Eye (tissue), 1 donor: Measurements from ENCODE around the gene FBXW10.
"Not testable (repeated sequence)": the region's sequence is repeated elsewhere in the genome, so short reads cannot be mapped to it uniquely, and the experiment has no call there.

ENCODE experiments used
- DNase-seq: peaks from one replicate; pipeline ENCODE4 v3.0.0-alpha.2; 2015

Gene FBXW10

GRCh38 chr17:18753829-18754409 lies 10.1 kb downstream of the FBXW10 start:
- DNase-seq, result not testable (repeated sequence)

GRCh38 chr17:18755969-18756368 lies 12.1 kb downstream of the FBXW10 start:
- not testable (repeated sequence) for DNase-seq

- not testable (repeated sequence) for DNase-seq
Observed at GRCh38 chr17:18757368-18758044, 13.7 kb downstream of the FBXW10 start.

GRCh38 chr17:18758344-18758743 lies 14.5 kb downstream of the FBXW10 start:
- DNase-seq, result not testable (repeated sequence)

- DNase-seq, result not testable (repeated sequence)
Observed at GRCh38 chr17:18760221-18760620, 16.4 kb downstream of the FBXW10 start.

- not testable (repeated sequence) for DNase-seq
Observed at GRCh38 chr17:18770572-18770971, 26.7 kb downstream of the FBXW10 start.

GRCh38 chr17:18771066-18771465 lies 27.2 kb downstream of the FBXW10 start:
- peak; percentile 57 for DNase-seq

GRCh38 chr17:18772471-18772870 lies 28.6 kb downstream of the FBXW10 start:
- DNase-seq, result no peak

GRCh38 chr17:18780991-18781718 lies 37.3 kb downstream of the FBXW10 start, which contains the start of gene TVP23B:
TSS of gene TVP23B (plus strand) at chr17:18781183. CDS start at chr17:18781294, 111 bp downstream.
- DNase-seq, result peak; percentile 97

GRCh38 chr17:18781805-18782204 lies 38.0 kb downstream of the FBXW10 start:
- DNase-seq, result not testable (repeated sequence)

- DNase-seq, result not testable (repeated sequence)
Observed at GRCh38 chr17:18785933-18786332, 42.1 kb downstream of the FBXW10 start.

GRCh38 chr17:18786890-18787289 lies 43.0 kb downstream of the FBXW10 start:
- not testable (repeated sequence) for DNase-seq

GRCh38 chr17:18791402-18791801 lies 47.5 kb downstream of the FBXW10 start:
- DNase-seq, result not testable (repeated sequence)

- not testable (repeated sequence) for DNase-seq
Observed at GRCh38 chr17:18794841-18795240, 51.0 kb downstream of the FBXW10 start.

- DNase-seq, result not testable (repeated sequence)
Observed at GRCh38 chr17:18796887-18797286, 53.0 kb downstream of the FBXW10 start.

GRCh38 chr17:18803458-18804245 lies 59.8 kb downstream of the FBXW10 start:
- DNase-seq, result not testable (repeated sequence)

GRCh38 chr17:18815924-18816323 lies 72.1 kb downstream of the FBXW10 start:
- not testable (repeated sequence) for DNase-seq

- peak; percentile 83 for DNase-seq
Observed at GRCh38 chr17:18816489-18817371, 72.9 kb downstream of the FBXW10 start.

- DNase-seq, result not testable (repeated sequence)
Observed at GRCh38 chr17:18821430-18821829, 77.6 kb downstream of the FBXW10 start.

GRCh38 chr17:18827613-18828012 lies 83.8 kb downstream of the FBXW10 start:
- DNase-seq, result not testable (repeated sequence)
